Common myeloid progenitor, CD34-positive (primary cell): Measurements from ENCODE around the gene SERBP1.
A peak's percentile ranks its signal among the peaks of the same experiment; 100 is the strongest.
"Not testable (repeated sequence)": the region's sequence is repeated elsewhere in the genome, so short reads cannot be mapped to it uniquely, and the experiment has no call there.

Source experiments
- CTCF ChIA-PET: fragments of 350-600 bp; sonication (Branson Sonifier 250); formaldehyde crosslinking; loops from one replicate; lab custom pipeline; 2021; ENCODE audit warnings: antibody characterized with exemption; lab: Charles Lee
- POLR2A ChIA-PET: fragments of 350-600 bp; sonication (Branson Sonifier 250); formaldehyde crosslinking; loops from one replicate; lab custom pipeline; 2021; ENCODE audit warnings: antibody characterized with exemption; lab: Charles Lee
- DNase-seq, 3 donors: peaks; one replicate each; pipeline versions ENCODE4 v3.0.0 to v3.0.0-alpha.2; 2013
- H3K27ac ChIP-seq, 2 experiments: 1 replicate in 1 of 2; 2 replicates in 1 of 2; pipeline ENCODE4 v1.7.0; 2013; ENCODE audit warnings: inconsistent platforms in 2 of 2, low read length in 2 of 2, mild to moderate bottlenecking in 2 of 2, low read depth in 1 of 2, moderate library complexity in 1 of 2; ENCODE audit not compliant: severe bottlenecking in 2 of 2, insufficient read depth in 1 of 2, poor library complexity in 1 of 2
- H3K27me3 ChIP-seq, 5 experiments: replicated peaks in 2 of 5; 1 replicate in 3 of 5; 2 replicates in 2 of 5; pipeline versions ENCODE4 v1.6.1 to v1.7.0; 2013; ENCODE audit warnings: low read length in 4 of 5, mild to moderate bottlenecking in 2 of 5, moderate library complexity in 2 of 5, inconsistent platforms in 1 of 5; ENCODE audit not compliant: insufficient read depth in 5 of 5, control insufficient read depth in 4 of 5
- H3K36me3 ChIP-seq, 4 experiments: 1 replicate in 2 of 4; 2 replicates in 2 of 4; pipeline versions ENCODE4 v1.6.1 to v1.7.0; 2013; ENCODE audit warnings: low read length in 3 of 4, control low read depth in 1 of 4, mild to moderate bottlenecking in 1 of 4; ENCODE audit not compliant: control insufficient read depth in 4 of 4, insufficient read depth in 4 of 4
- H3K4me1 ChIP-seq, 4 experiments: 1 replicate in 3 of 4; 2 replicates in 1 of 4; pipeline versions ENCODE4 v1.6.1 to v1.7.1; 2013; ENCODE audit warnings: low read length in 3 of 4, mild to moderate bottlenecking in 3 of 4, control low read depth in 1 of 4, inconsistent platforms in 1 of 4, moderate library complexity in 1 of 4; ENCODE audit not compliant: control insufficient read depth in 4 of 4, insufficient read depth in 4 of 4; ENCODE audit errors: control extremely low read depth in 1 of 4
- H3K4me3 ChIP-seq, 7 experiments: 1 replicate in 4 of 7; 2 replicates in 3 of 7; pipeline versions ENCODE4 v1.5.1 to v1.7.0; 2013; ENCODE audit warnings: mild to moderate bottlenecking in 7 of 7, low read length in 6 of 7, moderate library complexity in 6 of 7, inconsistent platforms in 2 of 7, low read depth in 2 of 7, control low read depth in 1 of 7; ENCODE audit not compliant: insufficient read depth in 4 of 7, control insufficient read depth in 1 of 7; ENCODE audit errors: extremely low read depth in 1 of 7
- H3K9me3 ChIP-seq, 5 experiments: 1 replicate in 4 of 5; 2 replicates in 1 of 5; pipeline versions ENCODE4 v1.6.1 to v1.7.1; 2013; ENCODE audit warnings: low read length in 4 of 5, mild to moderate bottlenecking in 2 of 5, inconsistent platforms in 1 of 5, low read depth in 1 of 5, moderate library complexity in 1 of 5; ENCODE audit not compliant: control insufficient read depth in 4 of 5, insufficient read depth in 2 of 5; ENCODE audit errors: control extremely low read depth in 1 of 5
- WGBS: methylation state at CpG from one replicate; pipeline ENCODE4 v1.1.5; 2013; ENCODE audit not compliant: insufficient coverage; 5-methylcytosine and 5-hydroxymethylcytosine counted together

The SERBP1 gene

GRCh38 chr1:67415041-67415440 is 15.2 kb downstream of the SERBP1 start:
- H3K27ac ChIP-seq: no peak overlapping the region
- H3K27me3 ChIP-seq: no peaks in the 10 kb centered on the region
- POLR2A ChIA-PET: interaction anchor here (1.5 kb wide), 1 partner anchor 11 kb away, joined by 3 read pairs; no protein-coding TSS in a partner anchor
- no peak for DNase-seq
- peaks cover 18 to 81% (median 59%) of the 10 kb centered on the region in 4 experiments for H3K36me3 ChIP-seq
- H3K4me1 ChIP-seq: no peaks in the 10 kb centered on the region
- H3K9me3 ChIP-seq: no peaks in the 10 kb centered on the region
- CTCF ChIA-PET: interaction anchor here (1.1 to 1.6 kb wide), 2 partner anchors 13 to 85 kb away, joined by 3 to 4 read pairs; no protein-coding TSS in a partner anchor
- 87% methylated on average over 6 of the region's 13 CpGs for WGBS
- H3K4me3 ChIP-seq: no peak overlapping the region

GRCh38 chr1:67414574-67414973 is 15.6 kb downstream of the SERBP1 start:
- CTCF ChIA-PET: interaction anchor here (1.1 kb wide), 1 partner anchor 14 kb away, joined by 3 read pairs; no protein-coding TSS in a partner anchor
- no peaks in the 10 kb centered on the region for H3K4me1 ChIP-seq
- 100% methylated on average over 1 of the region's 2 CpGs for whole genome bisulfite sequencing
- no peak for DNase-seq
- no peaks in the 10 kb centered on the region for H3K9me3 ChIP-seq
- no peak overlapping the region for H3K4me3 ChIP-seq
- POLR2A ChIA-PET: interaction anchor here (1.5 kb wide), 1 partner anchor 12 kb away, joined by 3 read pairs; no protein-coding TSS in a partner anchor
- peaks cover 18 to 84% (median 60%) of the 10 kb centered on the region in 4 experiments for H3K36me3 ChIP-seq
- peak overlapping the region in 1 of 2 experiments; percentile 26 for H3K27ac ChIP-seq
- no peaks in the 10 kb centered on the region for H3K27me3 ChIP-seq

DNA sequence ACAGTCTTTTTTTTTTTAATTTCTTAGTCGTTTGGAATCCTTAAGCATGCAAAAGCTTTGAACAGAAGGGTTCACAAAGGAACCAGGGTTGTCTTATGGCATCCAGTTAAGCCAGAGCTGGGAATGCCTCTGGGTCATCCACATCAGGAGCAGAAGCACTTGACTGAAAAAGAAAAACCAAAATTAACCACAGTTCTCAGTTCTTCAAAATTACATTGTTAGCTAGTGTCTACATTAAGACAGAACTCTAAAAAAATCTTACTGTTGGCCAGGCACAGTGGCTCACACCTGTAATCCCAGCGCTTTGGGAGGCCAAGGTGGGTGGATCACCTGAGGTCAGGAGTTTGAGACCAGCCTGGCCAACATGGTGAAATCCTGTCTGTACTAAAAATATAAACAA is 17.1 kb downstream of the SERBP1 start:
- CTCF ChIA-PET: interaction anchor here (1.7 kb wide), 1 partner anchor 79 kb away, joined by 4 read pairs; no protein-coding TSS in a partner anchor
- H3K36me3 ChIP-seq: peaks cover 15 to 72% (median 49%) of the 10 kb centered on the region in 4 experiments

GRCh38 chr1:67408148-67408547 is 22.1 kb downstream of the SERBP1 start:
- no peak overlapping the region for H3K27ac ChIP-seq
- H3K27me3 ChIP-seq: no peaks in the 10 kb centered on the region
- peaks cover 0 to 31% (median 18%) of the 10 kb centered on the region in 4 experiments for H3K36me3 ChIP-seq
- no CpG with 5 or more reads among the region's 1 CpG for WGBS
- no peak for DNase-seq
- no peaks in the 10 kb centered on the region for H3K9me3 ChIP-seq
- POLR2A ChIA-PET: no interaction called here
- H3K4me3 ChIP-seq: no peak overlapping the region
- CTCF ChIA-PET: interaction anchor here (0.6 to 1.6 kb wide), 4 partner anchors 8 to 418 kb away, joined by 3 to 4 read pairs (median 4); no protein-coding TSS in a partner anchor
- no peaks in the 10 kb centered on the region for H3K4me1 ChIP-seq

More for the DNA sequence above, 17.1 kb downstream of the SERBP1 start:
- DNase-seq, H3K4me3 ChIP-seq, H3K9me3 ChIP-seq, H3K27me3 ChIP-seq, H3K27ac ChIP-seq, H3K4me1 ChIP-seq, POLR2A ChIA-PET: not testable (repeated sequence)
- WGBS: 67% methylated on average over 1 of the region's 2 CpGs

DNA sequence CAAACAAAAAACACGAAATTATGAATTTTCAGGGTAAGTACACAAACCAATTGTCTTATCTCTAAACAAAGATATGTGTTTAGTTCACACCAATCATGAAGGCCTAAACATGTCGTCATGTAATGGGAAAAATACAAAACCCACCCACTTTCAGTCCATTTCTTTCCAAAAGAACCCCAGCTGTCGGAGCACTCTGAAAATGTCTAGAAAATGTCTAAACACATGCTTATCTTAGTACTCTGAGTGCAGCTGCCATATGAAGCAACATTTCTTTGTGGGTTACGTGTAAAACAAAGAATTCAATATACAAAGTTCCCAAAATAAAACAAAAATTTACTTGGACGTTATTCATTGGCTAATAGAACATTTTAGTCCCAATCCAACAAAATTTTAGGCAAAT is 22.7 kb downstream of the SERBP1 start:
- Histone ChIP-seq H3K4me3 (no peak overlapping the region), H3K9me3 (no peaks in the 10 kb centered on the region), H3K27me3 (no peaks in the 10 kb centered on the region), H3K27ac (no peak overlapping the region), H3K4me1 (no peaks in the 10 kb centered on the region), H3K36me3 (peaks cover 0 to 29% (median 17%) of the 10 kb centered on the region in 4 experiments)
- ChIA-PET POLR2A (no interaction called here), CTCF (interaction anchor here (1.5 to 1.6 kb wide), 2 partner anchors 8 to 11 kb away, joined by 4 read pairs; no protein-coding TSS in a partner anchor)
- 100% methylated on average over 4 of the region's 5 CpGs for WGBS
- DNase-seq: no peak

GRCh38 chr1:67405473-67406245 is 24.5 kb downstream of the SERBP1 start:
- H3K27me3 ChIP-seq: no peaks in the 10 kb centered on the region
- no peak overlapping the region for H3K27ac ChIP-seq
- ChIA-PET CTCF (interaction anchor here (0.7 kb wide), 1 partner anchor 403 kb away, joined by 3 read pairs; no protein-coding TSS in a partner anchor), POLR2A (no interaction called here)
- H3K4me1 ChIP-seq: no peaks in the 10 kb centered on the region
- no peak overlapping the region for H3K4me3 ChIP-seq
- H3K9me3 ChIP-seq: no peaks in the 10 kb centered on the region
- WGBS: 100% methylated on average over 2 of the region's 3 CpGs
- no peak for DNase-seq
- H3K36me3 ChIP-seq: peaks cover 0 to 15% (median 10%) of the 10 kb centered on the region in 4 experiments

DNA sequence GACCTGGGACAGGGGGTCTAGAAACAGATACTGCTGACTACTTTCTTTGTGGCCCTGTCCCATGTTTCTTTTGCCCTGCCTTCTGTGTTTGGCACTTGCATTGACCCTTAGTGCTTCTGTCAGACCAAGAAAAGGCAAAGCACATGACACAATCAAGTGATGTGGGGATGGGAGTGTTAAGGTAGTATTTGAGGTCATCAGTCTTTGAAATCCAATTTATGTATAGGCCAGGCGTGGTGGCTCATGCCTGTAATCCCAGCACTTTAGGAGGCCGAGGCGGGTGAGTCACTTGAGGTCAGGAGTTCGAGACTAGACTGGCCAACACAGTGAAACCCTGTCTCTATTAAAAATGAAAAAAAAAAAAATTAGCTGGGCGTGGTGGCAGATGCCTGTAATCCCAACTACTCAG is 26.0 kb downstream of the SERBP1 start:
- 80% methylated on average over 5 of the region's 5 CpGs for whole genome bisulfite sequencing
- ChIA-PET POLR2A (no interaction called here), CTCF (no interaction called here)
- Histone ChIP-seq H3K4me3 (no peak overlapping the region), H3K36me3 (peaks cover 0 to 13% (median 5%) of the 10 kb centered on the region in 4 experiments), H3K27ac (no peak overlapping the region), H3K27me3 (no peaks in the 10 kb centered on the region), H3K9me3 (no peaks in the 10 kb centered on the region), H3K4me1 (no peaks in the 10 kb centered on the region)
- DNase-seq: no peak
